Vagina (tissue), 2 donors: ENCODE results near the gene INCENP. TPM values are rescaled to one million over a fixed set of nuclear protein-coding genes. Genes with fewer than 3 reads are reported as not detected.
"Not testable (repeated sequence)": the region's sequence is repeated elsewhere in the genome, so short reads cannot be mapped to it uniquely, and the experiment has no call there.

ENCODE experiments used
- DNase-seq, 2 donors: peaks; one replicate each; pipeline ENCODE4 v3.0.0-alpha.2; 2017; ENCODE audit errors: extremely low spot score in 2 of 2
- H3K27ac ChIP-seq: fragments of 200-600 bp; sonication (generic); one replicate; pipeline ENCODE4 v1.5.1; 2019
- H3K27me3 ChIP-seq: fragments of 200-600 bp; sonication (generic); one replicate; pipeline ENCODE4 v1.5.1; 2019
- H3K36me3 ChIP-seq, 2 donors: fragments of 200-600 bp; sonication (generic); one replicate each; pipeline ENCODE4 v1.5.1; 2017 to 2019
- H3K4me1 ChIP-seq: fragments of 200-600 bp; sonication (generic); one replicate; pipeline ENCODE4 v1.5.1; 2019
- H3K4me3 ChIP-seq, 2 donors: fragments of 200-600 bp; sonication (generic); 1 replicate in 1 of 2; 2 replicates in 1 of 2; pipeline ENCODE4 v1.5.1; 2016 to 2019
- H3K9me3 ChIP-seq: fragments of 200-600 bp; sonication (generic); one replicate; pipeline ENCODE4 v1.5.1; 2019
- CTCF ChIP-seq, 3 experiments: fragments of 450-650 bp in 2 of 3; fragments of 200-600 bp in 1 of 3; sonication (generic) in 1 of 3; IDR thresholded peaks; one replicate each; pipeline ENCODE4 v1.5.1; 2017 to 2019; ENCODE audit warnings: antibody characterized with exemption in 3 of 3, mild to moderate bottlenecking in 2 of 3, moderate library complexity in 2 of 3
- POLR2A ChIP-seq, 2 donors: fragments of 450-650 bp; IDR thresholded peaks; one replicate each; pipeline ENCODE4 v1.6.1; 2017; ENCODE audit warnings: antibody characterized with exemption in 2 of 2, mild to moderate bottlenecking in 2 of 2, moderate library complexity in 2 of 2
- POLR2AphosphoS5 ChIP-seq, 2 donors: sonication (generic); formaldehyde crosslinking; IDR thresholded peaks; one replicate each; pipeline ENCODE4 v1.9.0; 2017; ENCODE audit warnings: antibody characterized with exemption in 2 of 2, mild to moderate bottlenecking in 2 of 2, low read depth in 1 of 2; ENCODE audit not compliant: insufficient read depth in 1 of 2
- intact Hi-C: fragments of 100-400 bp; cut with DNase I; formaldehyde crosslinking; loops from one replicate; pipeline ENCODE4 v1.15.1; 2023
- total RNA-seq: library from RNA; depleted of rRNA; stranded (reverse); fragments of >200 nt; gene quantifications from one replicate; pipeline ENCODE4 v1.2.3, GENCODE V29; 2016

The INCENP gene
- total RNA-seq, 1 donor from 2014 or later, result 39.0 TPM

- H3K27me3 ChIP-seq, result no peaks in the 10 kb centered on the region
- TF ChIP-seq CTCF (IDR thresholded peaks at IDR 0.05), result no peak
- no peak for TF ChIP-seq POLR2A (IDR thresholded peaks at IDR 0.05)
- TF ChIP-seq POLR2AphosphoS5 (IDR thresholded peaks at IDR 0.05; ENCODE audit: insufficient read depth in 1 of 2, low read depth in 1 of 2), result no peak
- intact Hi-C loops, result no loop called here
Measured at GRCh38 chr11:62195945-62196344, 72.1 kb downstream of the INCENP start.

GRCh38 chr11:62197400-62197799 lies 73.6 kb downstream of the INCENP start:
- DNase-seq, intact Hi-C loops, H3K27me3 ChIP-seq, H3K4me1 ChIP-seq, H3K27ac ChIP-seq, H3K36me3 ChIP-seq, H3K9me3 ChIP-seq, H3K4me3 ChIP-seq: not testable (repeated sequence)

More at GRCh38 chr11:62195945-62196344, 72.1 kb downstream of the INCENP start:
- H3K4me3 ChIP-seq, result no peak overlapping the region
- no peak for DNase-seq
- no peak overlapping the region for H3K27ac ChIP-seq
- no peaks in the 10 kb centered on the region for H3K36me3 ChIP-seq
- no peaks in the 10 kb centered on the region for H3K4me1 ChIP-seq
- no peaks in the 10 kb centered on the region for H3K9me3 ChIP-seq

GRCh38 chr11:62201376-62201775 lies 77.6 kb downstream of the INCENP start:
- Histone ChIP-seq H3K27ac (no peak overlapping the region), H3K9me3 (no peaks in the 10 kb centered on the region), H3K4me1 (no peaks in the 10 kb centered on the region), H3K4me3 (no peak overlapping the region), H3K36me3 (no peaks in the 10 kb centered on the region), H3K27me3 (no peaks in the 10 kb centered on the region)
- intact Hi-C loops, result no loop called here
- TF ChIP-seq POLR2AphosphoS5 (IDR thresholded peaks at IDR 0.05; ENCODE audit: insufficient read depth in 1 of 2, low read depth in 1 of 2), result no peak
- TF ChIP-seq CTCF (IDR thresholded peaks at IDR 0.05), result no peak
- no peak for TF ChIP-seq POLR2A (IDR thresholded peaks at IDR 0.05)
- no peak for DNase-seq

Other genes starting within 250 kb of the INCENP start
- gene FADS3, start 232.5 kb upstream of the INCENP start, total RNA-seq, result 41.5 TPM
- gene RAB3IL1, start 206.4 kb upstream of the INCENP start, total RNA-seq, result 32.2 TPM
- gene BEST1, start 173.7 kb upstream of the INCENP start, total RNA-seq, result 4.4 TPM
- gene FTH1, start 156.4 kb upstream of the INCENP start, total RNA-seq, result 2,421 TPM
- gene SCGB1D1, start 66.2 kb downstream of the INCENP start, total RNA-seq, result not detected
- gene SCGB2A1, start 84.7 kb downstream of the INCENP start, total RNA-seq, result not detected
- not detected for gene SCGB1D2, start 118.2 kb downstream of the INCENP start, total RNA-seq
- gene SCGB2A2, start 146.1 kb downstream of the INCENP start, total RNA-seq, result not detected
- gene SCGB1D4, start 175.1 kb downstream of the INCENP start, total RNA-seq, result not detected
- 5.6 TPM for gene ASRGL1, start 213.4 kb downstream of the INCENP start, total RNA-seq